HepG2 (cell line): ENCODE data around the gene CHFR. TPM values are rescaled to one million over a fixed set of nuclear protein-coding genes. Genes with fewer than 3 reads are reported as not detected.

Source experiments
- ETS1 ChIP-seq: sonication (generic); formaldehyde crosslinking; IDR thresholded peaks from 2 replicates; pipeline ENCODE4 v1.4.0; 2020; ENCODE audit warnings: missing genetic modification reagents
- HNF1A ChIP-seq, 2 experiments: sonication (generic) in 1 of 2; formaldehyde crosslinking in 1 of 2; IDR thresholded peaks; 2 replicates each; pipeline versions ENCODE4 v1.4.0 to v1.6.1; 2016 to 2020; ENCODE audit warnings: borderline replicate concordance in 1 of 2, low read depth in 1 of 2, mild to moderate bottlenecking in 1 of 2, missing genetic modification reagents in 1 of 2
- IKZF4 ChIP-seq: sonication (generic); formaldehyde crosslinking; IDR thresholded peaks from 2 replicates; pipeline ENCODE4 v1.5.1; 2020; ENCODE audit warnings: borderline replicate concordance, mild to moderate bottlenecking, low read depth, missing genetic modification reagents; ENCODE audit errors: not compliant biosample characterization
- NR2C2 ChIP-seq: sonication (generic); formaldehyde crosslinking; IDR thresholded peaks from 2 replicates; pipeline ENCODE4 v1.4.0; 2020; ENCODE audit warnings: missing genetic modification reagents, mild to moderate bottlenecking, moderate library complexity, borderline replicate concordance
- POLR2AphosphoS2 ChIP-seq: IDR thresholded peaks from 2 replicates; pipeline ENCODE4 v1.6.1; 2011; ENCODE audit warnings: low read depth, low read length, improper control_type of control experiment
- SMYD3 ChIP-seq: sonication (generic); formaldehyde crosslinking; IDR thresholded peaks from 2 replicates; pipeline ENCODE4 v1.8.1; 2023; ENCODE audit warnings: mild to moderate bottlenecking, missing genetic modification reagents
- ZMYM2 ChIP-seq: sonication (generic); formaldehyde crosslinking; IDR thresholded peaks from 2 replicates; pipeline ENCODE4 v1.8.0; 2022; ENCODE audit warnings: mild to moderate bottlenecking, missing genetic modification reagents
- ZNF260 ChIP-seq: sonication (generic); formaldehyde crosslinking; IDR thresholded peaks from 2 replicates; pipeline ENCODE4 v1.4.0; 2020; ENCODE audit warnings: missing genetic modification reagents, low read depth, mild to moderate bottlenecking, borderline replicate concordance
- polyA plus RNA-seq, 8 experiments: library from polyadenylated mRNA; depleted of rRNA in 3 of 8; stranded (reverse) in 7 of 8; unstranded in 1 of 8; fragments of >200 nt; fragmentation: Illumina TruSeq in 4 of 8; extraction: Trizol in 4 of 8; gene quantifications; 2 replicates each; pipeline versions ENCODE4 v1.2.1 to v1.2.3, GENCODE V29; 2011 to 2016; ENCODE audit warnings: low read depth in 4 of 8, missing spikeins in 1 of 8, mixed read lengths in 1 of 8; ENCODE audit not compliant: insufficient read depth in 1 of 8
- total RNA-seq, 5 experiments: library from RNA; depleted of rRNA; stranded (reverse); fragments of >200 nt; fragmentation: Illumina TruSeq; extraction: Trizol; gene quantifications; 2 replicates each; pipeline ENCODE4 v1.2.3, GENCODE V29; 2016; ENCODE audit warnings: low read depth in 1 of 5

Gene CHFR
- total and polyA plus RNA-seq, 2 of the 13 experiments (the other 11 are each of a cell fraction or from before 2014, with no cell fraction given) = 21.4 to 21.5 TPM

- TF ChIP-seq ETS1 (no peak), POLR2AphosphoS2 (no peak), SMYD3 (CRISPR knock-in tag) (no peak), IKZF4 (CRISPR knock-in tag) (no peak), ZMYM2 (CRISPR knock-in tag) (peak; percentile 75; the same call in 1 of the 2 replicates), ZNF260 (CRISPR knock-in tag) (no peak), HNF1A (IDR thresholded peaks at IDR 0.05; ENCODE audit: low read depth) (no peak), HNF1A (CRISPR knock-in tag; IDR thresholded peaks at IDR 0.05; ENCODE audit: borderline replicate concordance) (0 out of 2 replicates have a peak, but pooled peaks have one; percentile 29), NR2C2 (peak; percentile 13; the same call in 1 of the 2 replicates)
- TF ChIP-seq, all 625 proteins: peak for 23
Observed at GRCh38 chr12:132866251-132866828, 21.1 kb downstream of the CHFR start (continued).
